Cardiac septum (tissue), 1 donor: ENCODE measurements around the gene TSPY10. TPM values are rescaled to one million over a fixed set of nuclear protein-coding genes. Genes with fewer than 3 reads are reported as not detected.
"Not testable (repeated sequence)": the region's sequence is repeated elsewhere in the genome, so short reads cannot be mapped to it uniquely, and the experiment has no call there.

Source experiments
- DNase-seq: peaks from one replicate; pipeline ENCODE4 v3.0.0-alpha.2; 2020; ENCODE audit warnings: low spot score
- intact Hi-C: fragments of 100-400 bp; cut with DNase I; formaldehyde crosslinking; loops from one replicate; pipeline ENCODE4 v1.14.0; 2022
- long read RNA-seq: library from polyadenylated mRNA; unstranded; transcript quantifications from one replicate; pipeline ENCODE4 v2.0.0, GENCODE V29; 2021
- total RNA-seq: library from RNA; stranded (reverse); fragmentation: NEBNext Ultra II Directional; extraction: Animal tissue kit (Norgen Biotek cat#: 25700); gene quantifications from one replicate; pipeline ENCODE4 v1.2.1, GENCODE V29; 2021
- donor health status: DM: no; HTN: no; CAD: no.

Gene TSPY10, protein sequence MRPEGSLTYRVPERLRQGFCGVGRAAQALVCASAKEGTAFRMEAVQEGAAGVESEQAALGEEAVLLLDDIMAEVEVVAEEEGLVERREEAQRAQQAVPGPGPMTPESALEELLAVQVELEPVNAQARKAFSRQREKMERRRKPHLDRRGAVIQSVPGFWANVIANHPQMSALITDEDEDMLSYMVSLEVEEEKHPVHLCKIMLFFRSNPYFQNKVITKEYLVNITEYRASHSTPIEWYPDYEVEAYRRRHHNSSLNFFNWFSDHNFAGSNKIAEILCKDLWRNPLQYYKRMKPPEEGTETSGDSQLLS
- not detected for total RNA-seq
- long read RNA-seq = 0 reads

- DNase-seq, intact Hi-C loops: not testable (repeated sequence)
Observed at GRCh38 chrY:9527580-9527979, at the start of gene TSPY10. Gene TSPY10, plus strand, starts transcription at chrY:9527880. Its CDS starts 46 bp downstream, at chrY:9527926.

DNA sequence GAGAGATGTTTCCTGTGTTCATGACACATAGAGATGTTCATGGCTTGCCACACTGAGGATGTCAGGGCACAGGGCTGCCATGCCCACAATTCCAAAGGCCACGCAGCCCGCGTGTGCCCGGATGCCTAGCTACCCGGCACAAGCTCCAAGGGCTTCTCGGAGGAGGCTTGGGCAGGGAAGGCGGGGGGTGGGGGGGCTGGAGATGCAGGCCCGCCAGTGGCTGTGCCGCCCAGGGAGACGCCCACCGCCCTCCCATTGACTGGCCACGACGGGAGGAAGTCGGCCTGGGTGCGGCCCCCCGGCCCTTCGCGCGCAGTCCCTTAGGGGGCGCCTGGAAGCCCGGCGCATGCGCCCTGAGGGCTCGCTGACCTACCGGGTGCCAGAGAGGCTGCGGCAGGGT, 40.7 kb upstream of the TSPY10 start, which contains the start of gene TSPY9:
TSS of gene TSPY9 (plus strand) at position 301 of the 400 bp plus-strand sequence. CDS start at position 347, 46 bp downstream.
- intact Hi-C loops, DNase-seq: not testable (repeated sequence)

DNA sequence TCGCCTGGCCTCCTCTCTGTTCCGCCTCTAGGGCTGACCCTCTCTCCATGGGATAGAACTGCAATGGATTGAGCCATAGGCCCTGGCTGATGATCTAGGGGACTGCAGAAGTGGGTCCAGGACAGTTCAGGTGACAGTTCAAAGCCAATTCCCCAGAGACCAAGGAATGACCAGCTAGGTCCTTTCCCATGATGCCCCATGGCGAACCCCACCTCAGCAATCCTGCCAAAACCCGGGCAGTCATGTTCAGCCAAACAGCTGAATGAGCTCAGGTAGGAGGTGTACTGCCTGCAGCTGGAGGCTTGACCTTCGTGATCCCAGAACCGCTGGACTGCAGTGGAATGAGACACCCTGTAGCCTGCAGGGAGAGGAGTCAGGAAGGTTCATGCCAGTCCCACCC, 23.3 kb upstream of the TSPY10 start:
- intact Hi-C loops = not testable (repeated sequence)

GRCh38 chrY:9516287-9516686, 11.4 kb upstream of the TSPY10 start:
- DNase-seq, intact Hi-C loops: not testable (repeated sequence)

More for the DNA sequence above, 23.3 kb upstream of the TSPY10 start:
- DNase-seq = not testable (repeated sequence)

Other genes with a start within 250 kb of the TSPY10 start
- not detected for gene TSPY4, start 190.4 kb upstream of the TSPY10 start, total RNA-seq
- gene TSPY8, start 170.1 kb upstream of the TSPY10 start, total RNA-seq = not detected
- gene TSPY3, start 129.5 kb upstream of the TSPY10 start, total RNA-seq = not detected
- not detected for gene TSPY1, start 60.9 kb upstream of the TSPY10 start, total RNA-seq
- not detected for gene TSPY9, start 40.6 kb upstream of the TSPY10 start, total RNA-seq